ENCODE results near the gene OSER1. TPM values are rescaled to one million over a fixed set of nuclear protein-coding genes. Genes with fewer than 3 reads are reported as not detected.

The OSER1 gene
- polyA plus RNA-seq, 3 donors: 42.3 to 89.1 (median 45.1) TPM

- H3K27me3 ChIP-seq (ENCODE audit: control insufficient read depth in 2 of 2, insufficient read depth in 2 of 2, low read length in 2 of 2): peaks cover 24% of the 10 kb centered on the region in 2 donors
- no peak for DNase-seq
- H3K4me3 Mint-ChIP-seq: no peak overlapping the region
- H4K20me1 ChIP-seq (ENCODE audit: insufficient read depth, low read length): no peaks in the 10 kb centered on the region
- H3K27ac ChIP-seq (ENCODE audit: low read depth in 1 of 2, low read length in 2 of 2): no peak overlapping the region
- no peak overlapping the region for H3K4me2 ChIP-seq (replicated peaks; ENCODE audit: extremely low read depth, low read length, poor library complexity, severe bottlenecking)
- TF ChIP-seq CTCF (IDR thresholded peaks at IDR 0.05): no peak
- 55% methylated on average over 7 of the region's 7 CpGs for WGBS (ENCODE audit: insufficient coverage)
- no peaks in the 10 kb centered on the region for H3K4me1 ChIP-seq (ENCODE audit: control insufficient read depth in 1 of 2, insufficient read depth in 2 of 2, low read length in 2 of 2)
- no peak overlapping the region for H3K9ac ChIP-seq (ENCODE audit: insufficient read depth, low read length, poor library complexity, severe bottlenecking)
- H3K27ac Mint-ChIP-seq: no peak overlapping the region
- intact Hi-C loops (cut with micrococcal nuclease): no loop called here
- no peak overlapping the region for H2AFZ ChIP-seq (ENCODE audit: insufficient read depth, low read depth, low read length, poor library complexity, severe bottlenecking)
- H3K27me3 Mint-ChIP-seq (ENCODE audit: low read depth in 3 of 3): peaks cover 23 to 28% (median 27%) of the 10 kb centered on the region in 3 donors
- no peaks in the 10 kb centered on the region for H3K79me2 ChIP-seq (ENCODE audit: insufficient read depth, low read length)
- H3K9me3 ChIP-seq (replicated peaks in 1 of 2; ENCODE audit: control insufficient read depth in 1 of 2, insufficient read depth in 1 of 2, low read length in 2 of 2): no peaks in the 10 kb centered on the region
- H3K4me3 ChIP-seq (replicated peaks in 1 of 3; ENCODE audit: low read depth in 2 of 3, low read length in 3 of 3): no peak overlapping the region
- peaks cover 0 to 4% (median 0%) of the 10 kb centered on the region in 7 donors for H3K9me3 Mint-ChIP-seq
- H3K36me3 ChIP-seq (replicated peaks in 1 of 2; ENCODE audit: control insufficient read depth in 1 of 2, insufficient read depth in 2 of 2, low read length in 2 of 2): no peaks in the 10 kb centered on the region
- no peaks in the 10 kb centered on the region for H3K4me1 Mint-ChIP-seq
- no peaks in the 10 kb centered on the region for H3K36me3 Mint-ChIP-seq
Measured at GRCh38 chr20:44170816-44171410, 39.7 kb downstream of the OSER1 start.

GRCh38 chr20:44167736-44168135 is 42.8 kb downstream of the OSER1 start:
- Mint-ChIP-seq H3K4me1 (no peaks in the 10 kb centered on the region), H3K27me3 (ENCODE audit: low read depth in 3 of 3) (peaks cover 18 to 28% (median 27%) of the 10 kb centered on the region in 3 donors), H3K9me3 (peaks cover 0 to 4% (median 0%) of the 10 kb centered on the region in 7 donors), H3K27ac (no peak overlapping the region), H3K4me3 (no peak overlapping the region), H3K36me3 (no peaks in the 10 kb centered on the region)
- intact Hi-C loops (cut with micrococcal nuclease): no loop called here
- 100% methylated on average over 1 of the region's 3 CpGs for WGBS (ENCODE audit: insufficient coverage)
- no peaks in the 10 kb centered on the region for H3K4me1 ChIP-seq (ENCODE audit: control insufficient read depth in 1 of 2, insufficient read depth in 2 of 2, low read length in 2 of 2)
- no peak for TF ChIP-seq CTCF (IDR thresholded peaks at IDR 0.05)
- H3K4me3 ChIP-seq (replicated peaks in 1 of 3; ENCODE audit: low read depth in 2 of 3, low read length in 3 of 3): no peak overlapping the region
- H4K20me1 ChIP-seq (ENCODE audit: insufficient read depth, low read length): no peaks in the 10 kb centered on the region
- H2AFZ ChIP-seq (ENCODE audit: insufficient read depth, low read depth, low read length, poor library complexity, severe bottlenecking): no peak overlapping the region
- H3K36me3 ChIP-seq (replicated peaks in 1 of 2; ENCODE audit: control insufficient read depth in 1 of 2, insufficient read depth in 2 of 2, low read length in 2 of 2): no peaks in the 10 kb centered on the region
- no peak overlapping the region for H3K4me2 ChIP-seq (replicated peaks; ENCODE audit: extremely low read depth, low read length, poor library complexity, severe bottlenecking)
- no peak overlapping the region for H3K27ac ChIP-seq (ENCODE audit: low read depth in 1 of 2, low read length in 2 of 2)
- peaks cover 24% of the 10 kb centered on the region in 2 donors for H3K27me3 ChIP-seq (ENCODE audit: control insufficient read depth in 2 of 2, insufficient read depth in 2 of 2, low read length in 2 of 2)
- H3K9me3 ChIP-seq (replicated peaks in 1 of 2; ENCODE audit: control insufficient read depth in 1 of 2, insufficient read depth in 1 of 2, low read length in 2 of 2): no peaks in the 10 kb centered on the region
- no peak for DNase-seq
- H3K79me2 ChIP-seq (ENCODE audit: insufficient read depth, low read length): no peaks in the 10 kb centered on the region
- H3K9ac ChIP-seq (ENCODE audit: insufficient read depth, low read length, poor library complexity, severe bottlenecking): no peak overlapping the region
